ENCODE data around the gene LELP1.

- TF ChIP-seq, protein P1, sequence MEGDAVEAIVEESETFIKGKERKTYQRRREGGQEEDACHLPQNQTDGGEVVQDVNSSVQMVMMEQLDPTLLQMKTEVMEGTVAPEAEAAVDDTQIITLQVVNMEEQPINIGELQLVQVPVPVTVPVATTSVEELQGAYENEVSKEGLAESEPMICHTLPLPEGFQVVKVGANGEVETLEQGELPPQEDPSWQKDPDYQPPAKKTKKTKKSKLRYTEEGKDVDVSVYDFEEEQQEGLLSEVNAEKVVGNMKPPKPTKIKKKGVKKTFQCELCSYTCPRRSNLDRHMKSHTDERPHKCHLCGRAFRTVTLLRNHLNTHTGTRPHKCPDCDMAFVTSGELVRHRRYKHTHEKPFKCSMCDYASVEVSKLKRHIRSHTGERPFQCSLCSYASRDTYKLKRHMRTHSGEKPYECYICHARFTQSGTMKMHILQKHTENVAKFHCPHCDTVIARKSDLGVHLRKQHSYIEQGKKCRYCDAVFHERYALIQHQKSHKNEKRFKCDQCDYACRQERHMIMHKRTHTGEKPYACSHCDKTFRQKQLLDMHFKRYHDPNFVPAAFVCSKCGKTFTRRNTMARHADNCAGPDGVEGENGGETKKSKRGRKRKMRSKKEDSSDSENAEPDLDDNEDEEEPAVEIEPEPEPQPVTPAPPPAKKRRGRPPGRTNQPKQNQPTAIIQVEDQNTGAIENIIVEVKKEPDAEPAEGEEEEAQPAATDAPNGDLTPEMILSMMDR (conservative IDR thresholded peaks at IDR 0.05; ENCODE audit: low read depth, low read length): no peak
- no peak for TF ChIP-seq EZH2 (IDR thresholded peaks at IDR 0.05; ENCODE audit: borderline replicate concordance, low read depth, low read length, poor library complexity, severe bottlenecking)
Observed at GRCh38 chr1:153180556-153180955, 22.7 kb upstream of the LELP1 start.
